ENCODE measurements around the gene TLR6. TPM values are rescaled to one million over a fixed set of nuclear protein-coding genes. Genes with fewer than 3 reads are reported as not detected.

TLR6 gene, protein sequence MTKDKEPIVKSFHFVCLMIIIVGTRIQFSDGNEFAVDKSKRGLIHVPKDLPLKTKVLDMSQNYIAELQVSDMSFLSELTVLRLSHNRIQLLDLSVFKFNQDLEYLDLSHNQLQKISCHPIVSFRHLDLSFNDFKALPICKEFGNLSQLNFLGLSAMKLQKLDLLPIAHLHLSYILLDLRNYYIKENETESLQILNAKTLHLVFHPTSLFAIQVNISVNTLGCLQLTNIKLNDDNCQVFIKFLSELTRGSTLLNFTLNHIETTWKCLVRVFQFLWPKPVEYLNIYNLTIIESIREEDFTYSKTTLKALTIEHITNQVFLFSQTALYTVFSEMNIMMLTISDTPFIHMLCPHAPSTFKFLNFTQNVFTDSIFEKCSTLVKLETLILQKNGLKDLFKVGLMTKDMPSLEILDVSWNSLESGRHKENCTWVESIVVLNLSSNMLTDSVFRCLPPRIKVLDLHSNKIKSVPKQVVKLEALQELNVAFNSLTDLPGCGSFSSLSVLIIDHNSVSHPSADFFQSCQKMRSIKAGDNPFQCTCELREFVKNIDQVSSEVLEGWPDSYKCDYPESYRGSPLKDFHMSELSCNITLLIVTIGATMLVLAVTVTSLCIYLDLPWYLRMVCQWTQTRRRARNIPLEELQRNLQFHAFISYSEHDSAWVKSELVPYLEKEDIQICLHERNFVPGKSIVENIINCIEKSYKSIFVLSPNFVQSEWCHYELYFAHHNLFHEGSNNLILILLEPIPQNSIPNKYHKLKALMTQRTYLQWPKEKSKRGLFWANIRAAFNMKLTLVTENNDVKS
- under 0.01 TPM in 1 of 2 replicates, not detected in the other for total RNA-seq (2014; rRNA removed; shearing (Covaris generic))

DNA sequence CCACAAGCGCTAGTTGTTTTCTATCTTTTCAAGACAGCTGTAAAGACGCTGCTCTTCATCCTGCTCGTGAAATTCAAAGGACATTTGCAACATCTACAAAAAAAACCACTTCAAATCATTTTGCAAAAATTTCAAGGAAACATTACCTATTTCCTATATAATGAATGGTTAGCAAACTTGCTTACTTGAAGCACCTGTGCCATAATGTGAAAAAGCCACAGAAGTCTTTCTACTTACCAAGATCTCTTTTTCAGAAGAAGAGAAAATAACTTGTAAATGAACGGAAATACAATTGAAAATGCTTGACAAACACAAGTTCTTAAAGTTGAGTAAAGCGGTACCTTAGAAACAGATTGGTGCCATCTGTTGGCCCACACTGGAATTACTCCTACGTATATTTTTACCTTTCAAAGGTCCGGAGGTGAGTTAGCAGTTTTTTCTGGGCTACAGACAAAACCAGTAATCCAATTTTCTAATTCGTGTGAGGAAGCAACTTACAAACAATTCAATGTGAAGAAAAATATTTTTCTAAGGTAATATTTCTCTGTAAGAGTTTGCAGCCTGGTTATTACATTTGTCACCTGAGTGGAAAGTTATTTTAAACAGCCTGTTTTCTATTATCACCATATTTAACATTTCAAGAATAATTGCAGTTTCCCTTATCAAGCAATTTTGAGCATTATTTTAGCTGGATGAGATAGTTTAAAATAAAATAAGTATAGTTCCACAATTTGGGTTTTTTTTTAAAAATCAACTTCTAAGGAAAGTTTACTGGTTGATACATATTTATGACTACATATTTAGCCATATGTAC, at the start of gene TLR6:
TLR6 (minus strand) TSS at position 294 of the 814 bp plus-strand sequence. CDS start 27,344 bp downstream, outside the sequence.
- Histone ChIP-seq H3K27me3 (ENCODE audit: control insufficient read depth, insufficient read depth, low read length) (no peaks in the 10 kb centered on the region), H3K4me3 (ENCODE audit: insufficient read depth, low read depth, low read length) (no peak within 1 kb of the TSS), H3K36me3 (replicated peaks; ENCODE audit: control insufficient read depth, insufficient read depth, low read length) (no peaks in the 10 kb centered on the region)
- peak; percentile 50 for DNase-seq

DNA sequence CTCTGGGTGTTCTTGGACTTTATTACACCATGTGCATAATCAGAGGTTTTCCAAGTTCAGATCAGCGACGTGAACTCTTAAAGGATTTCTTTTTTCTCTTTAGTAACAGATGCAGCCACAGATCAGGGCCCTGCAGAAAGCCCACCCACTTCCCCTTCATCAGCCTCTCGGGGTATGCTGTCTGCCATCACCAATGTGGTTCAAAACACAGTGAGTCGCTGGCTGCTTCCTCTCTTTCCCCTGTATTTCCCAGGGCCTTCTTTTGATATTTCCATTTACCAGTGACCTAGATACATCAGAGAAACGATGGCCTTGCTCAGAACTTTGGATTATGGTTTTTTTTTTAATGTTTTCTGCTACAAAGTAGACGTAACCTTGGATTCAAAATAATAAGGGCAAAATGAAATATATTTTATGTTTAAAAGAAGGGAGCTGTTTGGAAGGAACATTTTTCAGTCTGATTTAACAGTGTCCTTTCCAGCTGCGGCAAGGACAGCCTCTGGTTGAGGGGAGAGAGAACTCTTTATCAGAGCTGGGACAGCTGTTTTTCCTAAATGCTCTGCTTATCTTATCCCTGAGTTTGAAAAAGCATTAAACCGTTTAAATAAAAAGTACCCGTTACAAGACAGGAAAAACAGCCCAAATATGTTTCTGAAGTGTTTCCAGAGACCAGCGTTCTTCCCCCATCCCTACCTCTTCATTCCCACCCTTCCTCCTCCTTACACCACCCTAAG, 49.2 kb upstream of the TLR6 start:
- Histone ChIP-seq H3K4me3 (ENCODE audit: insufficient read depth, low read depth, low read length) (no peak overlapping the region), H3K27me3 (ENCODE audit: control insufficient read depth, insufficient read depth, low read length) (no peaks in the 10 kb centered on the region), H3K36me3 (replicated peaks; ENCODE audit: control insufficient read depth, insufficient read depth, low read length) (peaks cover 1% of the 10 kb centered on the region)
- no peak for DNase-seq

DNA sequence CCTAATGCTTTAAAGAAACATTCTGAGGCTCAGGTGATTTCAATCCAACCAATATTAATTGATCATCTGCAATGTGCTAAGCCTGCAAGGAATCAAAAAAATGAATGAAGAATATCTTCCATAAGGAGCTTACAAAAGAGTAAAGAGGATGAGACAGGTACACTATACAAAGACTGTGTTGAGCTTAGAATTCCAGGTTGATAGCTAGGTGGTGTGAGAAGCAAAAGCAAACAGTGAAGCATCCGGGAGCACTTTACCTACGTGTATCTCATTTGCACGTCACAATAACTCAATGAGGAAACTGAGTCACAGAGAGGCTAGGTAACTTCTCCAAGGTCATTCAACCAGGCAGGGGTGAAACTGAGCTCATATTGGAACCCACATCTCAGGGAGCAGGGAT, 48.1 kb upstream of the TLR6 start:
- peaks cover 1% of the 10 kb centered on the region for H3K36me3 ChIP-seq (replicated peaks; ENCODE audit: control insufficient read depth, insufficient read depth, low read length)
- no peak for DNase-seq
- no peaks in the 10 kb centered on the region for H3K27me3 ChIP-seq (ENCODE audit: control insufficient read depth, insufficient read depth, low read length)
- no peak overlapping the region for H3K4me3 ChIP-seq (ENCODE audit: insufficient read depth, low read depth, low read length)

DNA sequence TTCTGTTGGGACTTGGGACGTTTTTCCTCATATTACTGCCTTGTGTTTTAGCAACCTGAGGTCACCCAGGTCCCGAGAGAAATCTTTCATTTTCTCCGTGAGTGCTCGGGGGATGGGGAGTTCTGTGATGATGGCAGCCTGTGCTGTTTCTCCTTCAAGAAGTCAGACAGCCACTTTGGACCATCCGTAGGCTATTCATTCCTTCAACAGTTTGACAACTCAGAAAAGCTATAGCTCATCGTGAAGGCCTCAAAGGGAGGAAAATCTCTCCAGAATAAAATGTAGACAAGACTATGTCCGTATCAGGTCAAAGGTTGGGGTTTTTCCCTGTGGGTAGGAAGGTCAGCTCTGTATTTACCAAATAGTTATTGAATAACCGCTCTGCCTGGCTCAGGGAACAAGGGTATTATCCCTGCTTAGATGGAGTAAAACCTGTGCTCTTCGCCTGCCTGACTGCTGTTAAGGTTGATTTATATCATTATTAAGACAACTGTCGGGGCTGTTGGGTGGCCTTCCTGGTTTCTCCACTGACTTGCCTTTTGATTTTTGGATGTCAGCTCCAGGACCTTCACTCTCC, 47.6 kb upstream of the TLR6 start:
- Histone ChIP-seq H3K4me3 (ENCODE audit: insufficient read depth, low read depth, low read length) (no peak overlapping the region), H3K27me3 (ENCODE audit: control insufficient read depth, insufficient read depth, low read length) (no peaks in the 10 kb centered on the region), H3K36me3 (replicated peaks; ENCODE audit: control insufficient read depth, insufficient read depth, low read length) (peaks cover 1% of the 10 kb centered on the region)
- no peak for DNase-seq

DNA sequence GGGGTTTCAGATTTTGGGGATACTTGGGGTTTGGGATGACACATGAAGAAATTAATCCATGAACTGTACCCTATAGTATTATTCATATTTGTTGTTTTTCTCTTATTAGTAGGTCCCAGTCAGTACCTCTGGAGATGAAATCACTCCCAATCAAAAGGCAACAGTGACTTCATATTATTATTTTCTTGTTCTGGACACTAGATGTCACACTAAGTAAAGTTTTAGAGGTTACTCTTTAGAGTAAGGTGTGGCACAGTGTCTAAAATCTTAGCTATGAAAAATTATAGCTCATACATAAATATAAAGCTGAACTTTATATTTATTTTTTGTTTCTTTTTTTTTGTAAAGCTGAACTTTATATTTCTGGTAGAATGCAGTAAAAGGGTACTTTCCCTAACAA, 46.1 kb upstream of the TLR6 start:
- peaks cover 1% of the 10 kb centered on the region for H3K36me3 ChIP-seq (replicated peaks; ENCODE audit: control insufficient read depth, insufficient read depth, low read length)

DNA sequence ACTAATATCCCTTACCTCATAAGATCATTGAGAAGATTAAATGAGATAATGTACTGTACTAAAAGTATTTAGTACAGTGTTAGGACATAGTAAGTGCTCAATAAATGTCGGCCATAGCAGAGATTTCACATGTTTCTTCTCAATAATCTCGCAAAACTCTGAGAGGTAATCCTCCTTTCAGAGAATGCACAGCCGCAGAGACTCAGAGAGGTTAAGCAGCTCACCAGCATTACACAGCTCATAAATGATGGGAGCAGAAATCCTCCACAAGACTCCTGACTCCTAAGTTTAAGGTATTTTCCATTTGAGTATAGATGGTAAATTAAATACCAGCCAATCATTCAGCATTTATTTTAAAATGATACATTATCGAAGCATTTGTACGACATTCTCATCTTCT, 45.6 kb upstream of the TLR6 start:
- DNase-seq = no peak
- Histone ChIP-seq H3K4me3 (ENCODE audit: insufficient read depth, low read depth, low read length) (no peak overlapping the region), H3K27me3 (ENCODE audit: control insufficient read depth, insufficient read depth, low read length) (no peaks in the 10 kb centered on the region), H3K36me3 (replicated peaks; ENCODE audit: control insufficient read depth, insufficient read depth, low read length) (no peaks in the 10 kb centered on the region; the same call in none of the 2 replicates)

More for the DNA sequence above, 46.1 kb upstream of the TLR6 start:
- H3K4me3 ChIP-seq (ENCODE audit: insufficient read depth, low read depth, low read length) = no peak overlapping the region
- H3K27me3 ChIP-seq (ENCODE audit: control insufficient read depth, insufficient read depth, low read length) = no peaks in the 10 kb centered on the region
- DNase-seq = no peak

DNA sequence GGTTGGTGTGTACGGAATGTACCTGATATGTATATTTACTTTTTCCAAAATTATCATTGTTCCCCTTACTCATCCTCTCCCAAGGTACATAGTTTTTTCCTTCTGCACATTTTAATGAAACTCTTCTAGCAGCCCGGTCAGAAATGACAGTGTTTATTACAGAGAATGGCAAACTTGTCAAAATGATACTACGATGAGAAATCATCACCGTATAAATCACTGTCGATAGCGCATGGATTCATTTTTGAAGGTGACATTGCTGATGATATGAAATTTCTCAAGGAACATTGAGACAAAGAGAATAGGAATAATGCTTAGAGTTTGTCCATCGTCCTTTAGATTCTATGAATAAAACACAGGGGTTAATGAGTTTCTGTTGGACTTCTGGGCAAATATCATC, 41.6 kb upstream of the TLR6 start:
- no peak for DNase-seq
- no peaks in the 10 kb centered on the region for H3K36me3 ChIP-seq (replicated peaks; ENCODE audit: control insufficient read depth, insufficient read depth, low read length)
- no peak overlapping the region for H3K4me3 ChIP-seq (ENCODE audit: insufficient read depth, low read depth, low read length)
- H3K27me3 ChIP-seq (ENCODE audit: control insufficient read depth, insufficient read depth, low read length) = no peaks in the 10 kb centered on the region

DNA sequence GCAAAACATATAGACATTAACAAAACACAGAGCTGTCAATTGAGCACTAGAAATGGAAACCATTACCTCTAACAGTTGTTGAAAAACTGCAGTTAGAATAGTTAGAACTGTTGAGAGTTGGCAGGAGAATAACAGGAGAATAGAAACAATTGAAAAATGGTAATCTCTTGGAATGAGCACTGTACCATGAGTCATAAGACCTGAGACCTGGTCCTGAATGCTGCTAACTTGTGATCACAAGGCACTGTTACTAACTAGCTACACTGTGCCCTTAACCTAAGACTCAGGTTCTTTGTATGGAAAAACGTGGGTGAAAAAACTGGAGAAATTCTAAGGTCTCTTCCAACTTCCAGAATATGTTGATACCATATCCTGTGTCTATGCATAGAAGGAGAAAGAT, 40.3 kb upstream of the TLR6 start:
- Histone ChIP-seq H3K4me3 (ENCODE audit: insufficient read depth, low read depth, low read length) (no peak overlapping the region), H3K36me3 (replicated peaks; ENCODE audit: control insufficient read depth, insufficient read depth, low read length) (no peaks in the 10 kb centered on the region), H3K27me3 (ENCODE audit: control insufficient read depth, insufficient read depth, low read length) (no peaks in the 10 kb centered on the region)
- DNase-seq = no peak

DNA sequence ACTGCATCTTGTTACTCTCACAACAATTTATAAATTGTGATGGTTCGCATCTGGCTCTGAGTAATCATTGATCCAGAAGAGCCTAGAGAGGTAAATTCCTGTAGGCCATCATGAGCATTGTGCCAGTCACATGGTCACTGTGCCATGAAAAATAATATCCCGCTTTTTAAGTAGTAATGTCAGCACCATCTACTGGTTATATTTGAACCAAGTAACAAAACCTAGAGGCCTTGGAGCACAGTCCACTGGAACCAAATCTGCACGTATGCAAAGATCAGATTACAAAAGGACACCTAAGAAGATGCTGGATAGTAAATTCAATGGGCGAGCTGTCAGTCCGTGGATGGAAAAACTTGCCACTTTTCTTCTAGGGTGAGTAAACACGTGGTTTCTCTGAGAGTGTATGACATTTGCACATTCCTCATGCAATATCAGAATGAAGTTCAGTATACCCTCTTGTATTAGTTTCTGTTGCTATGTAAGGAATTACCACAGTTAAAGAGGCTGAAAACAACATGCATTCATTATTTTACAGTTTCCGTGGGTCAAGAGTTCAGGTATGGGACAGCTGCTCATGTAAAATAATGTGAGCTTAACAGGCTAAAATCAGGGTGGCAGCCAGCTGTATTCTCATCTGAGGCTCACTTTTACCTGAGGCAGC, 37.8 kb upstream of the TLR6 start:
- H3K36me3 ChIP-seq (replicated peaks; ENCODE audit: control insufficient read depth, insufficient read depth, low read length) = no peaks in the 10 kb centered on the region

DNA sequence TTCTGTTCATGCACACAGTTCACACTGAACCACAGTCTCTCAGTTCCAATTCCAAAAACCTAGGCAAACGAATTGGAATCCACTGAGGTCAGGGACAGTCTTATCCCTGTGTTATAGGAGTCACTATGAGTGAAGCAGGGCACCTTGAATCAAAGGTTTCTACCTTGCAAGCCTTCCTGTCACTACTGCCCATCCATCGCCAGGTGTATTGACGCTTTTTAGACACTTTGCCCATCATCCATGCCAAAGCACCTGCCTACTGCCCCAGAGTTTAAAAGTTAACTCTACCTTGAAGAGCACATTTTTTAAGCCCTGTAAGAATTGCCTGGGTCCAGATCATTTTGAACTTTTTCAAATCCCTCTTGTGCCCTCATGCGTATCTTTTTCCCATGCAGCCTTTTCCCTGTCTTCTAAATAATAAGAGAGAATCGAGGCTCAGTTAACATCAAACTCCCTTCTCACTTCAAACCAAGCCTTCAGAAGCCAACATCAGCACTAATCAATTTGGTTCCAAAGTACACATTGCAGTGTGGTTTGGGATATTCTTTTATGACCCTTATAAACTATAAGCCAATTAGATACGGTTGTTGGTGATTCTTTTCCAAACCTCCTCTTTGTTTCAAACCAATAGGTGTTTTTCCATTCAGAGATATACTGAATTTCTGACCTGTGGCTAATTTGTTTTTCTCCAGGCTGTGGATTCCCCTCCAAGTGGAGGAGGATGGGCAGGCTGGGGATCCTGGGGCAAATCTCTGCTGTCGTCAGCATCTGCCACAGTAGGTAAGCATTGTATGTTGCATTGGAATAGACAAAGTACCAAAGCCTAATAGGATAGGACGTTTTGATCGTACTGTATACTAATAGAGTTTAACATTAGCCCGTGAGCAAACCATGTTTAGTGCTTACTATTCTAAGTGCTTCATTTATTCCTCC, 34.7 kb upstream of the TLR6 start:
- DNase-seq = no peak
- H3K36me3 ChIP-seq (replicated peaks; ENCODE audit: control insufficient read depth, insufficient read depth, low read length) = no peaks in the 10 kb centered on the region
- H3K4me3 ChIP-seq (ENCODE audit: insufficient read depth, low read depth, low read length) = no peak overlapping the region

More for the DNA sequence above, 37.8 kb upstream of the TLR6 start:
- no peak overlapping the region for H3K4me3 ChIP-seq (ENCODE audit: insufficient read depth, low read depth, low read length)
- no peak for DNase-seq
- H3K27me3 ChIP-seq (ENCODE audit: control insufficient read depth, insufficient read depth, low read length) = no peaks in the 10 kb centered on the region

DNA sequence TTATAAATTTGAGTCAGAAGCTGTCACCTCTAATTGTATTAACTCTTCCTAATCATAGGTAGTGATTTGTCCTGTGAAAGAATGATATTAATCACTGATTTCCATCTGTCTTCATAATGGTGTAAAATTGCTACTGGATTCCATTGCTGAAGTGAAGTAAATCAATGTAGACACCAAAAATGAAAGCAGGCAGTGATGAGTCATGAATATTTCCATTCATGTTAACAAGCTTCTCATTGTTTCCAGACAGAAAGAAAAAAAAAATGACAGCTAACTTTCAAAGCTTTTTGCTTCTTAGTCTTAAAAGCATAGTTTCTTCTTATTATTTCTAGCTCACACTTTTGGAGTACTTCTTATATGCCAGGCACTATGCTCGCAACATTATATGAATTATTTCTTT, 32.5 kb upstream of the TLR6 start:
- Histone ChIP-seq H3K36me3 (replicated peaks; ENCODE audit: control insufficient read depth, insufficient read depth, low read length) (no peaks in the 10 kb centered on the region), H3K27me3 (ENCODE audit: control insufficient read depth, insufficient read depth, low read length) (no peaks in the 10 kb centered on the region), H3K4me3 (ENCODE audit: insufficient read depth, low read depth, low read length) (no peak overlapping the region)
- no peak for DNase-seq

More for the DNA sequence above, 34.7 kb upstream of the TLR6 start:
- H3K27me3 ChIP-seq (ENCODE audit: control insufficient read depth, insufficient read depth, low read length) = no peaks in the 10 kb centered on the region

DNA sequence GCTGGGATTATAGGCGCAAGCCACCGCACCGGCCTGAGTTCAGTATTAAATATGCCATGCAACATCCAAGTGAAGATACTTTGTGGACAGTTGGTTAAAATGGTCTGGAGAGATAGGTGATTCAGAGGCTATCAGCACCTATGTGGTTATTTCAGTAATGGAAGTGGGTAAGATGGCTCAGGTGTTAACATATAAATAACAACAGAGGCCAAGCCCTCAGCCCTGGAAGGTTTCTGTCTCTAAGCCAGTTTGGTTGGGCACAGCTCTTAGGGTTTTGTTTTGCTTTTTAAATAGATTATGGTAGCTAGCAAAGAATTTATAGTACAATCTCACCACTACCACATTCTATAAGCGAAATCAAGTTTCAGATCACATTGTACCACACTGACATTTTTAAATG, 27.6 kb upstream of the TLR6 start:
- no peak for DNase-seq
- H3K4me3 ChIP-seq (ENCODE audit: insufficient read depth, low read depth, low read length) = no peak overlapping the region
- no peaks in the 10 kb centered on the region for H3K27me3 ChIP-seq (ENCODE audit: control insufficient read depth, insufficient read depth, low read length)
- H3K36me3 ChIP-seq (replicated peaks; ENCODE audit: control insufficient read depth, insufficient read depth, low read length) = no peaks in the 10 kb centered on the region

All from H7 (cell line).